K562 (cell line): ENCODE measurements around the gene GSTM1. TPM values are rescaled to one million over a fixed set of nuclear protein-coding genes. Genes with fewer than 3 reads are reported as not detected.

Source experiments
- CHCHD3 ChIP-seq: fragments of 250-450 bp; sonication (Bioruptor Pico); IDR thresholded peaks from 2 replicates; pipeline ENCODE4 v2.1.2; 2022; ENCODE audit warnings: mild to moderate bottlenecking
- ELF1 ChIP-seq: fragments of 200-800 bp; sonication (Bioruptor generic); IDR thresholded peaks from 2 replicates; pipeline ENCODE4 v1.6.1; 2016; ENCODE audit warnings: missing genetic modification characterization, missing compliant biosample characterization
- ESRRA ChIP-seq: fragments of 450-650 bp; IDR thresholded peaks from 2 replicates; pipeline ENCODE4 v1.6.1; 2014; ENCODE audit warnings: low read depth, mild to moderate bottlenecking, moderate library complexity, borderline replicate concordance
- HNRNPH1 ChIP-seq: fragments of 200-400 bp; formaldehyde crosslinking; optimal IDR thresholded peaks from 2 replicates; pipeline ENCODE3; 2017; ENCODE audit warnings: low read depth, mild to moderate bottlenecking, low read length, moderate library complexity
- MYC ChIP-seq, 2 experiments: fragments of 250-450 bp in 1 of 2; sonication (Bioruptor Pico) in 1 of 2; IDR thresholded peaks; 2 replicates each; pipeline versions ENCODE4 v1.5.1 to v1.6.1; 2012 to 2021; ENCODE audit warnings: low read depth in 2 of 2, borderline replicate concordance in 1 of 2, improper control_type of control experiment in 1 of 2, low read length in 1 of 2, mild to moderate bottlenecking in 1 of 2, moderate library complexity in 1 of 2
- NCOA1 ChIP-seq: fragments of 450-650 bp; IDR thresholded peaks from 2 replicates; pipeline ENCODE4 v1.6.1; 2016; ENCODE audit warnings: low read depth
- NR2C1 ChIP-seq, 2 experiments: fragments of 450-650 bp; IDR thresholded peaks; 2 replicates each; pipeline ENCODE4 v1.6.1; 2017; ENCODE audit warnings: mild to moderate bottlenecking in 2 of 2, antibody characterized with exemption in 1 of 2, inconsistent platforms in 1 of 2, missing compliant biosample characterization in 1 of 2, missing genetic modification characterization in 1 of 2
- POLR2AphosphoS2 ChIP-seq: IDR thresholded peaks from 2 replicates; pipeline ENCODE4 v1.6.1; 2012; ENCODE audit warnings: low read length, improper control_type of control experiment
- POLR3A ChIP-seq: IDR thresholded peaks from 2 replicates; pipeline ENCODE4 v1.6.1; 2011; ENCODE audit warnings: borderline replicate concordance, mild to moderate bottlenecking, moderate library complexity; ENCODE audit not compliant: insufficient read length, insufficient read depth; ENCODE audit errors: extremely low read depth
- SIN3B ChIP-seq: fragments of 450-650 bp; IDR thresholded peaks from 2 replicates; pipeline ENCODE4 v1.6.1; 2017; ENCODE audit warnings: low read depth, mild to moderate bottlenecking, moderate library complexity
- SMARCA4 ChIP-seq: fragments of 450-650 bp; IDR thresholded peaks from 2 replicates; pipeline ENCODE4 v1.6.1; 2016
- SNRNP70 ChIP-seq: fragments of 200-400 bp; formaldehyde crosslinking; optimal IDR thresholded peaks from 2 replicates; pipeline ENCODE3; 2017; ENCODE audit warnings: low read depth, low read length
- SP2 ChIP-seq: IDR thresholded peaks from 2 replicates; pipeline ENCODE4 v1.6.1; 2011; ENCODE audit warnings: mild to moderate bottlenecking, low read depth, low read length, moderate library complexity; ENCODE audit not compliant: poor library complexity, severe bottlenecking; ENCODE audit errors: extremely low read depth
- TARDBP ChIP-seq: fragments of 450-650 bp; IDR thresholded peaks from 2 replicates; pipeline ENCODE4 v1.6.1; 2016
- TFAP4 ChIP-seq: sonication (generic); formaldehyde crosslinking; IDR thresholded peaks from 2 replicates; pipeline ENCODE4 v1.8.0; 2022; ENCODE audit warnings: missing genetic modification reagents, mild to moderate bottlenecking, moderate library complexity, borderline replicate concordance
- U2AF1 ChIP-seq: fragments of 200-400 bp; formaldehyde crosslinking; optimal IDR thresholded peaks from 2 replicates; pipeline ENCODE3; 2017; ENCODE audit warnings: mild to moderate bottlenecking, low read depth, low read length, moderate library complexity
- U2AF2 ChIP-seq: fragments of 200-400 bp; formaldehyde crosslinking; optimal IDR thresholded peaks from 2 replicates; pipeline ENCODE3; 2017; ENCODE audit warnings: low read depth, mild to moderate bottlenecking, low read length
- WHSC1 ChIP-seq: IDR thresholded peaks from one replicate; pipeline ENCODE4 v1.6.1; 2012; ENCODE audit warnings: low read length, control low read depth, inconsistent platforms
- ZBTB33 ChIP-seq: sonication (generic); formaldehyde crosslinking; IDR thresholded peaks from 2 replicates; pipeline ENCODE4 v1.8.1; 2023; ENCODE audit warnings: mild to moderate bottlenecking, missing genetic modification reagents
- ZC3H8 ChIP-seq: fragments of 450-650 bp; IDR thresholded peaks from 2 replicates; pipeline ENCODE4 v1.6.1; 2017
- ZFPM2 ChIP-seq: fragments of 250-450 bp; sonication (Bioruptor Pico); IDR thresholded peaks from 2 replicates; pipeline ENCODE4 v1.5.1; 2022; ENCODE audit warnings: mild to moderate bottlenecking
- ZNF146 ChIP-seq: IDR thresholded peaks from one replicate; pipeline ENCODE4 v1.6.1; 2018; ENCODE audit warnings: missing compliant biosample characterization; ENCODE audit not compliant: unreplicated experiment
- ZNF778 ChIP-seq: fragments of 450-650 bp; formaldehyde crosslinking; IDR thresholded peaks from 2 replicates; pipeline ENCODE4 v1.4.0; 2020; ENCODE audit warnings: mild to moderate bottlenecking, moderate library complexity
- polyA plus RNA-seq, 8 experiments: library from polyadenylated mRNA; depleted of rRNA in 4 of 8; stranded (reverse) in 5 of 8; unstranded in 3 of 8; fragments of >200 nt; fragmentation: Nextera tagmentation in 2 of 8; fragmentation: Illumina TruSeq in 1 of 8; extraction: Ambion mirVana in 2 of 8; extraction: Trizol in 1 of 8; gene quantifications; 2 replicates each; pipeline versions ENCODE4 v1.2.1 to v1.2.3, GENCODE V29; 2011 to 2014; ENCODE audit warnings: inconsistent platforms in 1 of 8, missing spikeins in 1 of 8
- total RNA-seq, 7 experiments: library from RNA; depleted of rRNA in 6 of 7; stranded (reverse); fragments of >200 nt in 6 of 7; fragmentation: Illumina TruSeq in 2 of 7; extraction: Trizol in 2 of 7; gene quantifications; 2 replicates each; pipeline versions ENCODE4 v1.2.1 to v1.2.3, GENCODE V29; 2011 to 2021; ENCODE audit warnings: low replicate concordance in 1 of 7
- TF ChIP-seq, protein P1 (sequence below): fragments of 450-650 bp; formaldehyde crosslinking; IDR thresholded peaks from 2 replicates; pipeline ENCODE4 v1.4.0; 2020; ENCODE audit warnings: mild to moderate bottlenecking, moderate library complexity
- TF ChIP-seq, protein P2 (sequence below), 2 experiments: fragments of 250-450 bp in 1 of 2; fragments of 450-650 bp in 1 of 2; sonication (Bioruptor Pico) in 1 of 2; IDR thresholded peaks; 2 replicates each; pipeline versions ENCODE4 v1.6.1 to v1.8.0; 2016 to 2021; ENCODE audit warnings: mild to moderate bottlenecking in 2 of 2, moderate library complexity in 2 of 2, missing compliant biosample characterization in 1 of 2, missing genetic modification characterization in 1 of 2

The GSTM1 gene
- total and polyA plus RNA-seq, 9 of the 15 experiments (the other 6 are each of a cell fraction or from before 2014, with no cell fraction given): not detected

DNA sequence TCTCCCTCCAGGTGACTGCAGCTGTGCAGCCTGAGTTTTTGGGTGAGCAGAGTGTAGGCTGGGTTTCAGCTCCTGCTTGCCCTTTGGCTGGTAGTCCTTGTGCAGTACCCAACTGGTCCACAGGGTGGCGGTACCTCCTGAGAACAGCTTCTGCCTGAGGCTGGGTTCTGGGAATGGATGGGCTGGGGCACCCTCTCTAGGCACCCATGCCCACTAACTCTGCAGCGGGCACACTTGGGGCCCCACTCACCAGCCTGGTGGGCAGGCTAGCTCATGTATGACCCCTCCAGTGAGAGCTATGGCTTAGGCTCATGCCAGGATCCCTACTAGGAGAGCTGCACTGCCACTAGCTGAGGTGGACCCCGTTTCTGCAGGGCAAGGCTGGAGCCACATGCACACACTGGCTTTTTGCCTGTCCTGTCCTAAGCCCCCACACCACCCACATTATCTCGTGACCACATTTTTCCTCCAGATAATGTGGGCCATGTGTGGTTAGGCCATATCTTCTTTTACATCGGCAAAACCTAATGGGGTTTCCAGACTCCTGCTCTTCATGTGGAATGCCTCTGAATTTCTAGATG is 47.2 kb upstream of the GSTM1 start (continued):
- TF ChIP-seq POLR2AphosphoS2: no peak
- peak; percentile 61; the same call in 1 of the 2 replicates for TF ChIP-seq ESRRA
- no peak for TF ChIP-seq SP2
- no peak for TF ChIP-seq NCOA1
- TF ChIP-seq U2AF1: no peak
- peak; percentile 46; the same call in 1 of the 2 replicates for TF ChIP-seq SMARCA4
- no peak for TF ChIP-seq U2AF2
- TF ChIP-seq POLR3A: no peak
- TF ChIP-seq, protein P1, sequence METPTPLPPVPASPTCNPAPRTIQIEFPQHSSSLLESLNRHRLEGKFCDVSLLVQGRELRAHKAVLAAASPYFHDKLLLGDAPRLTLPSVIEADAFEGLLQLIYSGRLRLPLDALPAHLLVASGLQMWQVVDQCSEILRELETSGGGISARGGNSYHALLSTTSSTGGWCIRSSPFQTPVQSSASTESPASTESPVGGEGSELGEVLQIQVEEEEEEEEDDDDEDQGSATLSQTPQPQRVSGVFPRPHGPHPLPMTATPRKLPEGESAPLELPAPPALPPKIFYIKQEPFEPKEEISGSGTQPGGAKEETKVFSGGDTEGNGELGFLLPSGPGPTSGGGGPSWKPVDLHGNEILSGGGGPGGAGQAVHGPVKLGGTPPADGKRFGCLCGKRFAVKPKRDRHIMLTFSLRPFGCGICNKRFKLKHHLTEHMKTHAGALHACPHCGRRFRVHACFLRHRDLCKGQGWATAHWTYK (CRISPR knock-in tag): peak; percentile 87; the same call in 1 of the 2 replicates
- no peak for TF ChIP-seq ZBTB33 (CRISPR knock-in tag)
- peak; percentile 33 for TF ChIP-seq MYC (IDR thresholded peaks at IDR 0.05; ENCODE audit: low read depth, low read length)
- TF ChIP-seq MYC (CRISPR knock-in tag; IDR thresholded peaks at IDR 0.05; ENCODE audit: borderline replicate concordance, low read depth): no peak
- no peak for TF ChIP-seq NR2C1 (IDR thresholded peaks at IDR 0.05)
- TF ChIP-seq NR2C1 (tag; IDR thresholded peaks at IDR 0.05): no peak
- no peak for TF ChIP-seq WHSC1
- no peak for TF ChIP-seq ZNF146 (CRISPR knock-in tag)
- peak; percentile 19; the same call in 1 of the 2 replicates for TF ChIP-seq SIN3B
- peak; percentile 60; the same call in 1 of the 2 replicates for TF ChIP-seq TFAP4
- no peak for TF ChIP-seq ZC3H8
- no peak for TF ChIP-seq TARDBP
- no peak for TF ChIP-seq HNRNPH1
- TF ChIP-seq CHCHD3: no peak
- TF ChIP-seq ZNF778: no peak
- no peak for TF ChIP-seq ZFPM2
- no peak for TF ChIP-seq ELF1
- no peak for TF ChIP-seq SNRNP70
- TF ChIP-seq, protein P2, sequence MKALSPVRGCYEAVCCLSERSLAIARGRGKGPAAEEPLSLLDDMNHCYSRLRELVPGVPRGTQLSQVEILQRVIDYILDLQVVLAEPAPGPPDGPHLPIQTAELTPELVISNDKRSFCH (CRISPR knock-in tag; IDR thresholded peaks at IDR 0.05): no peak
- TF ChIP-seq, protein P2 (tag; IDR thresholded peaks at IDR 0.05): no peak
